ENCODE measurements around the gene GPRC5C. TPM values are rescaled to one million over a fixed set of nuclear protein-coding genes. Genes with fewer than 3 reads are reported as not detected.

Gene GPRC5C
- total and polyA plus RNA-seq, 2 experiments from 2014 or later = 1.6 to 2.7 TPM

GRCh38 chr17:74427763-74428153 lies 4.1 kb upstream of the GPRC5C start:
- in situ Hi-C loops (cut with MboI) = no loop called here
- no peak overlapping the region for H3K4me3 ChIP-seq
- no peak for TF ChIP-seq EZH2phosphoT487 (IDR thresholded peaks at IDR 0.05; ENCODE audit: insufficient read depth, low read depth)
- TF ChIP-seq EZH2 (IDR thresholded peaks at IDR 0.05; ENCODE audit: insufficient read depth, poor library complexity, severe bottlenecking) = no peak
- H3K27me3 ChIP-seq (replicated peaks; ENCODE audit: insufficient read depth) = 0 out of 2 replicates have a peak, but pooled peaks cover 4% of the 10 kb centered on the region
- no peak overlapping the region for H3K9ac ChIP-seq
- no peak for DNase-seq
- no peaks in the 10 kb centered on the region for H3K9me2 ChIP-seq (ENCODE audit: insufficient read depth)
- no peak overlapping the region for H2AFZ ChIP-seq
- H3K4me1 ChIP-seq (ENCODE audit: insufficient read depth) = 0 out of 2 replicates have a peak, but pooled peaks cover 7% of the 10 kb centered on the region
- H3K4me2 ChIP-seq (ENCODE audit: unreplicated experiment) = no peak overlapping the region
- no peaks in the 10 kb centered on the region for H3K9me3 ChIP-seq (ENCODE audit: low read depth)
- no peaks in the 10 kb centered on the region for H3F3A ChIP-seq (ENCODE audit: insufficient read depth)
- no peaks in the 10 kb centered on the region for H3K79me2 ChIP-seq (ENCODE audit: insufficient read depth)
- H3K36me3 ChIP-seq (ENCODE audit: low read depth) = no peaks in the 10 kb centered on the region
- no peaks in the 10 kb centered on the region for H4K20me1 ChIP-seq (ENCODE audit: insufficient read depth)
- WGBS, 2 experiments (ENCODE audit: low coverage in 1 of 2, low lambda C conversion rate in 2 of 2, missing lambda C conversion rate in 2 of 2) = 64 to 71% methylated on average over 6 of the region's 6 CpGs
- H3K27ac ChIP-seq = no peak overlapping the region

GRCh38 chr17:74429604-74430384 lies 2.1 kb upstream of the GPRC5C start:
- no peaks in the 10 kb centered on the region for H3K9me2 ChIP-seq (ENCODE audit: insufficient read depth)
- H3K27ac ChIP-seq = no peak overlapping the region
- WGBS, 2 experiments (ENCODE audit: low coverage in 1 of 2, low lambda C conversion rate in 2 of 2, missing lambda C conversion rate in 2 of 2) = 73 to 75% methylated on average over 19 of the region's 19 CpGs
- DNase-seq = no peak
- H3K79me2 ChIP-seq (ENCODE audit: insufficient read depth) = no peaks in the 10 kb centered on the region
- no peak for TF ChIP-seq EZH2 (IDR thresholded peaks at IDR 0.05; ENCODE audit: insufficient read depth, poor library complexity, severe bottlenecking)
- no peak for TF ChIP-seq EZH2phosphoT487 (IDR thresholded peaks at IDR 0.05; ENCODE audit: insufficient read depth, low read depth)
- no peaks in the 10 kb centered on the region for H3K9me3 ChIP-seq (ENCODE audit: low read depth)
- 0 out of 2 replicates have a peak, but pooled peaks cover 7% of the 10 kb centered on the region for H3K4me1 ChIP-seq (ENCODE audit: insufficient read depth)
- no peak overlapping the region for H3K9ac ChIP-seq
- no peak overlapping the region for H3K4me3 ChIP-seq
- 0 out of 2 replicates have a peak, but pooled peaks cover 4% of the 10 kb centered on the region for H3K27me3 ChIP-seq (replicated peaks; ENCODE audit: insufficient read depth)
- in situ Hi-C loops (cut with MboI) = no loop called here
- H3K4me2 ChIP-seq (ENCODE audit: unreplicated experiment) = no peak overlapping the region
- H4K20me1 ChIP-seq (ENCODE audit: insufficient read depth) = no peaks in the 10 kb centered on the region
- no peaks in the 10 kb centered on the region for H3F3A ChIP-seq (ENCODE audit: insufficient read depth)
- H3K36me3 ChIP-seq (ENCODE audit: low read depth) = no peaks in the 10 kb centered on the region
- peak overlapping the region; percentile 68; the same call in 1 of the 2 replicates for H2AFZ ChIP-seq

- H3K79me2 ChIP-seq (ENCODE audit: insufficient read depth) = no peaks in the 10 kb centered on the region
Observed at GRCh38 chr17:74430385-74430705, 1.5 kb upstream of the GPRC5C start.

GRCh38 chr17:74430706-74431567 lies 951 bp upstream of the GPRC5C start:
- H3K4me3 ChIP-seq = peak overlapping the region; percentile 67
- no peaks in the 10 kb centered on the region for H3K9me2 ChIP-seq (ENCODE audit: insufficient read depth)
- peak overlapping the region; percentile 15 for H3K27ac ChIP-seq
- H3K36me3 ChIP-seq (ENCODE audit: low read depth) = no peaks in the 10 kb centered on the region
- H3K9me3 ChIP-seq (ENCODE audit: low read depth) = no peaks in the 10 kb centered on the region
- DNase-seq = peak; percentile 85
- in situ Hi-C loops (cut with MboI) = no loop called here
- H3K79me2 ChIP-seq (ENCODE audit: insufficient read depth) = no peaks in the 10 kb centered on the region
- peak overlapping the region; percentile 69 for H3K4me2 ChIP-seq (ENCODE audit: unreplicated experiment)
- peak overlapping the region; percentile 68 for H2AFZ ChIP-seq
- H3F3A ChIP-seq (ENCODE audit: insufficient read depth) = no peaks in the 10 kb centered on the region
- H3K9ac ChIP-seq = peak overlapping the region; percentile 75
- no peaks in the 10 kb centered on the region for H4K20me1 ChIP-seq (ENCODE audit: insufficient read depth)
- WGBS, 2 experiments (ENCODE audit: low coverage in 1 of 2, low lambda C conversion rate in 2 of 2, missing lambda C conversion rate in 2 of 2) = 1 to 2% methylated on average over 43 to 54 of the region's 67 CpGs
- 0 out of 2 replicates have a peak, but pooled peaks cover 7% of the 10 kb centered on the region for H3K4me1 ChIP-seq (ENCODE audit: insufficient read depth)
- H3K27me3 ChIP-seq (replicated peaks; ENCODE audit: insufficient read depth) = peaks cover 8% of the 10 kb centered on the region; the same call in 1 of the 2 replicates
- TF ChIP-seq EZH2 (IDR thresholded peaks at IDR 0.05; ENCODE audit: insufficient read depth, poor library complexity, severe bottlenecking) = no peak
- TF ChIP-seq EZH2phosphoT487 (IDR thresholded peaks at IDR 0.05; ENCODE audit: insufficient read depth, low read depth) = no peak

More at GRCh38 chr17:74430385-74430705, 1.5 kb upstream of the GPRC5C start:
- in situ Hi-C loops (cut with MboI) = no loop called here
- no peaks in the 10 kb centered on the region for H3K36me3 ChIP-seq (ENCODE audit: low read depth)
- H3K9ac ChIP-seq = peak overlapping the region; percentile 75
- peak overlapping the region; percentile 67 for H3K4me3 ChIP-seq
- no peaks in the 10 kb centered on the region for H3K9me2 ChIP-seq (ENCODE audit: insufficient read depth)
- H3K4me2 ChIP-seq (ENCODE audit: unreplicated experiment) = peak overlapping the region; percentile 69
- no peaks in the 10 kb centered on the region for H4K20me1 ChIP-seq (ENCODE audit: insufficient read depth)
- H3K9me3 ChIP-seq (ENCODE audit: low read depth) = no peaks in the 10 kb centered on the region
- H3K4me1 ChIP-seq (ENCODE audit: insufficient read depth) = 0 out of 2 replicates have a peak, but pooled peaks cover 7% of the 10 kb centered on the region
- no peak overlapping the region for H3K27ac ChIP-seq
- peak overlapping the region; percentile 68 for H2AFZ ChIP-seq
- no peak for DNase-seq
- 14 to 16% methylated on average over 13 of the region's 13 CpGs for WGBS, 2 experiments (ENCODE audit: low coverage in 1 of 2, low lambda C conversion rate in 2 of 2, missing lambda C conversion rate in 2 of 2)
- no peaks in the 10 kb centered on the region for H3F3A ChIP-seq (ENCODE audit: insufficient read depth)
- TF ChIP-seq EZH2phosphoT487 (IDR thresholded peaks at IDR 0.05; ENCODE audit: insufficient read depth, low read depth) (no peak), EZH2 (IDR thresholded peaks at IDR 0.05; ENCODE audit: insufficient read depth, poor library complexity, severe bottlenecking) (no peak)
- 0 out of 2 replicates have a peak, but pooled peaks cover 4% of the 10 kb centered on the region for H3K27me3 ChIP-seq (replicated peaks; ENCODE audit: insufficient read depth)

All from GM23248 (cell line).